Measurements from ENCODE around the gene PIP5K1A.
"Not testable (repeated sequence)": the region's sequence is repeated elsewhere in the genome, so short reads cannot be mapped to it uniquely, and the experiment has no call there.

The PIP5K1A gene

DNA sequence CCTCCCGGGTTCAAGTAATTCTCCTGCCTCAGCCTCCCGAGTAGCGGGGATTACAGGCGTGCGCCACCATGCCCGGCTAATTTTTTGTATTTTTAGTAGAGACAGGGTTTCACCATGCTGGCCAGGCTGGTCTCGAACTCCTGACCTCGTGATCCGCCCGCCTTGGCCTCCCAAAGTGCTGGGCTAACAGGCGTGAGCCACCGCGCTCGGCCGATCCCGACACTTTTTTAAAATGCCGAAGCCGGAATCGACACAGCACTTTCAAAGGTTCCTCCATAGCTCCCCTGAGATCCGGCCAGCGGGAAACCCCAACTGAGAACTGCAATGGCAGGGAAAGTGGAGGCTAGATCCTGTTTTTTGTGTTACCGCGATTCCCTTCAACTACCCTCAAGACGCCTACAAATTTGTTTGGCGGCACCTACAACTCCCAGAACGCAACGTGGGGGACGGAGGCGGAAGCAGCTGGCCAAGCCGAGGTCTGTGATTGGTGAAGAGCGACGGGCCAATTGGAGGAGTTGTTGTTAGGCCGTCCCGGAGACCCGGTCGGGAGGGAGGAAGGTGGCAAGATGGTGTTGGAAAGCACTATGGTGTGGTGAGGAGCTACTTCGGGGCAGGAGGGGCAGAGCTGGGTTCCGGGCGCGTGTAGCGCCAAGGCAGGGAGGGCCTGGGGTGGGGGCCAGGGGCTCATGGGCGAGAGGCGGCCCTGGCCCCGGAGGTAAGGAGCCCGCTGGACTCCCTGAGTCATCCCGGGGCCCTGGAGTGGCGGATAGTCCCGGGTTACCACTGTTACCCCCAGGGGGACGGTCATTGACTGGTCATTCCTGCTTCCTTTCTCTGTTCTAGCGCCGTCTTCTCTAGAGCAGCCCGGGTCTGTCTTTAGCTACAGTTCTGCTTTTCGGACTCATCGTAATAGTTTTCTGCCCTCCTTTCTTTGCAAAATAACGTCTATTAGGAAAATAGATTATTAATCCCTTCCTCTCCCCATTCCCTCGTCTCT is 56.2 kb downstream of the PIP5K1A start, which contains the start of gene PSMD4:
Gene PSMD4 (plus strand): TSS at position 518 of the 997 bp plus-strand sequence. CDS start 49 bp downstream, at position 567.
- peak; percentile 95 for DNase-seq (ENCODE audit: low spot score)

DNA sequence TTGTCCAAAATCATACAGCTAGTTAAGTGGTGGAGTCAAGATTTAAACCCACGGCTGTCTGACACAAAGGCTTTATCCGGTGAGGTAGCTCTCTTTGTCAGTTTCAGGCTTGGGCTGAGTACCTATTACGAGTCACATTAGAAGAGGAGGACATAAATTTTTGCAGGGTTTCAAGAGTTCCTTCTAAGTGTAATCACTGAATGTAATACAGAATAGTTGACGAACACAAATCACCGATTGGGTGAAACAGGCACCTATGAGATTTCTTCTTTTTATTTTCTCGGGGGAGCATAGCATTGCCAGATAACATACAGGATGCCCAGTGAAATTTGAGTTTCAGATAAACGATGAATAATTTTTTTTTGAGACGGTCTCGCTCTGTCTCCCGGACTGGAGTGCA is 57.0 kb downstream of the PIP5K1A start:
- no peak for DNase-seq (ENCODE audit: low spot score)

DNA sequence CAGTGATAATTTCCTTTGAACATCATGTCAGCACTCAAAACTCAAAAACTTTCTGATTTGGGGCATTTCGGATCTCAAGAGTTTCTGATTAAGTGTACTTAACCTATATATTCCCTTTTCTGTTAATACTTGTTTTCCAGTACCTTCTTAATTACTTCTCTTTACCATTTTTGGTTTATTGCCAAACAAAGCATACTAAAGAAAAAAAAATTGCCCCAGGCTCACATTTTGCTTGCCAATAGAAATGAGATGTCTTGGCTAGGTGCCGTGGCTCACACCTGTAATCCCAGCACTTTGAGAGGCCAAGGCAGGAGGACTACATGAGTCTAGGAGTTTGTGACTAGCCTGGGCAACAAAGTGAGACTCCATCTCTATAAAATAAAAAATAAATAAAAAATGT is 61.0 kb downstream of the PIP5K1A start:
- no peak for DNase-seq (ENCODE audit: low spot score)

DNA sequence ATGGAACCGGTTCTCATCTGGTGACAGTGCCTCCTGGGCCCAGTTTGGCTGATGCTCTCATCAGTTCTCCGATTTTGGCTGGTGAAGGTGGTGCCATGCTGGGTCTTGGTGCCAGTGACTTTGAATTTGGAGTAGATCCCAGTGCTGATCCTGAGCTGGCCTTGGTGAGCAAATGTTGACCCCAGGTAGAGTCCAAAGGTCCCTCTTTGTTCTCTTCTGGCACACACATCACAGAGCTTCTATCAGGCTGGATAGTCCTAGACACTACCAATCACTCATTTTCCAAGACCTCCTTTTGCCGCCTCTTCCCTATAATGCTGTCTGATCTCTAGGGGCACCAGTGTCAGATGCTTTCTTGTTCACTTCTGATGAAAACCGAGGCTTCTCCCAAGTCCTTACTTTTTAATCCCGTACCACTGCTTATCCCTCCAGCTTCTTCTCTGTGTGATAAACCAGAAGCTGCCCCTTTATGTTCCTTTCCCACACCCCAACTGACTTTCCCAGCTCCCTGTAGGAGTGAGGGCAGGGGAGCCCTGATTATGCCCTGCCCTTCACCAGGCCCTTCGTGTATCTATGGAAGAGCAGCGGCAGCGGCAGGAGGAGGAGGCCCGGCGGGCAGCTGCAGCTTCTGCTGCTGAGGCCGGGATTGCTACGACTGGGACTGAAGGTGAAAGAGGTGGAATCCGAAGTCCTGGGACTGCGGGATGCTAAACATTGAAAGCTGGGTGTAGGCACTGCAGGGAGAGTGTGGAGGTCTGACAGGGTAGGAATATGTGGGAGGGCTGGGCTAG is 67.3 kb downstream of the PIP5K1A start:
- no peak for DNase-seq (ENCODE audit: low spot score)

DNA sequence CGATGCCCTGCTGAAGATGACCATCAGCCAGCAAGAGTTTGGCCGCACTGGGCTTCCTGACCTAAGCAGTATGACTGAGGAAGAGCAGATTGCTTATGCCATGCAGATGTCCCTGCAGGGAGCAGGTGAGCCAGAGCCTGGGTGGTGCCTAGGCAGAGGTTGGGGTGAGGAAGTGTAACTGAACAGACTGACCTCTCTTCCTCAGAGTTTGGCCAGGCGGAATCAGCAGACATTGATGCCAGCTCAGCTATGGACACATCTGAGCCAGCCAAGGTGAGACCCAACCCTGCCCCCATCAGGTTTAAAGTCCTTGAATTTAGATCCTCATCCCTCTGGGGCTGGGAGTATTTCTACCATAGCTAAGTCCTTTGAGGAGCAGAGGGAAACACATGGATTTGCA is 68.0 kb downstream of the PIP5K1A start:
- no peak for DNase-seq (ENCODE audit: low spot score)

DNA sequence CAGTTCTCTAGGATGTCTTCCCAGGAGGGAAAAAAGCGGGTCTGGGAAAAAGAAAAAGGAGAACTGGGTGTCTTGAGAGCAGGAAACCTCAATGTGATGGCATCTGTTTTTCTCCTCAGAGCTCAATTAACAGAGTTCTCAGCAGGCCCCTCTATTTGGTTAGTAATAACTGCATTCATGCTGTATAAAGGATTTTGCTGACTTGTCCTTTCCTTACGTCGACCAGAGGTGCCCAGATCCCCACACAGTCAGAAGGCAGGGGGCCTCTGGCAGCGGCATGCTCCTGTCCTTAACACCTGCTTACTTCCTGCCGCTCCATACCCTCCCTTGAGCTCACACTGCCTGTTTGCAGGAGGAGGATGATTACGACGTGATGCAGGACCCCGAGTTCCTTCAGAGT is 68.5 kb downstream of the PIP5K1A start:
- no peak for DNase-seq (ENCODE audit: low spot score)

DNA sequence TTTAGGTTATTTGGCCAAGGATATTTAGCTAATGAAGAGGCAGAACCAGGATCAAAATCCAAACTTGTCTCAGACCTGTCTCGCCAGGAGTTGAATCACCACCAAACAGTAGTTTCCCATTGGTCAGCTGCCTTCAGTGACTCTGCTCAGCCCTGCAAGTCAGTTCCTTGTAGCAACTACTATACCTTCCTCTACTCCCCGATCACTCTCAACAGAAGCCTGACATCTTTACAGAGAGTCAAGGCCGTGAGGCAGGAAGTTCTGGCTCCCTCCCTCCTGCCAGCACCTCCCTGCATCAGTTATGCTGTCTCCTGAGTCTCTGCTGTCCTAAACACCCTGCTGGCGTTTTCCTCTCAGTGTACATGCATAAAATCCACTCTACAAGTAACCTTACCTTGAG is 69.4 kb downstream of the PIP5K1A start:
- no peak for DNase-seq (ENCODE audit: low spot score)

DNA sequence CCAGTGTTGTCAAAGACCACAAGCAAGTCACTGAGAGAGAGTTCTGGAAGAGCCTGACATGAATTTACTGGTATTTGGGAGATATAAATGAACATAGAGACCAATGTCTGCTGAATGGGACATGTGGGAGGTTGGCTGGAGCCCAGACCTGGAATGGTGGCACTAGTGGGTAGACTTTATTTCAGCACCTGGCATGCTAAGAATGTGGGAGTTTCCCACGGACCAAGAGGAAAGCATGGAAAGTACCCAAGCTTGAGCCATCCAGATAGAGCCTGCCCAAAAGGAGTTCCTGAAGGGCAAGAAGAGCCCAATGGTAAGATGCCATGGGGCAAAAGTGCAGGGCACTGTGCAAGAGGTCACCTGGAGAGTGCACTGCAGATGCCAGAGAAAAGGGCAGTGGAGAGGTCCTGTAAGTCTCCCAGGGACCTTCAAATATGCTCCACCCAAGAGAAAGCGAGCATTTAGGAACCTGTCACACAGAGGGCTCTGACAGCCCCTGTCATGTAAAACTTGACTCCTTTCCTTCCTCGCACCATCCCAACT is 75.6 kb downstream of the PIP5K1A start:
- DNase-seq (ENCODE audit: low spot score), result no peak

DNA sequence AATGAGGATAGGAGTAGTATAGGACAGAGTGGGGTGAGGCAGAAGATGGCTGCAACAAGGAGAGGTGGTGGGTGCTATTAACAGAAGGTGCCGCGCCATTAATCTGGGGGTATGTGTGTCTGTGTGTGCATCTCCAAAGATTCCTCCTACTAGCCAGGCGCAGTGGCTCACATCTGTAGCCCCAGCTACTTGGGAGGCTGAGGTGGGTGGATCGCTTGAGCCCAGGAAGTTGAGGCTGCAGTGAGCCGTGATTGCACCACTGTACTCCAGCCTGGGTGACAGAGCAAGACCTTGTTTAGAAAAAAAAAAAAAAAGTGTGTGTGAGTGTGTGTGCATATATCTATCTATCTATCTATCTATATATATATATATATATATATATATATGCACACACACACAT is 77.0 kb downstream of the PIP5K1A start:
- not testable (repeated sequence) for DNase-seq (ENCODE audit: low spot score)

DNA sequence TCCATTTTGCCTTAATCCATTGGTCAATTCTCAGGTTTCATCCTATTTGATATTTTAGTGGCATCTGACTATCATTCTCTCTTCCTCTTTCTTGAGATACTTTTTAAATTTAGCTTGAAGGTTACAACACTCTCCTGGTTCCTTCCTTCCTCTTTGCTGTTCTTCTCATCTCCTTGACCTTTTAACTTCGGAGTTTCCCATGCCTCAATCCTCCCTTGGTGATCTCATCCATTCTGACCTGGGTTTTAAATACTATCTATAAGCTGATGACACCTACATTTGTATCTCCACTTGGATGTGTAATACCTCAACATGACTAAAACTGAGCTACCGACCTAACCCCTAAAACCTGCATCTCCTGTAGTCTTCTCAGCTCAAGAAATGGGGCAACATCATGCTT is 78.9 kb downstream of the PIP5K1A start:
- DNase-seq (ENCODE audit: low spot score), result no peak

DNA sequence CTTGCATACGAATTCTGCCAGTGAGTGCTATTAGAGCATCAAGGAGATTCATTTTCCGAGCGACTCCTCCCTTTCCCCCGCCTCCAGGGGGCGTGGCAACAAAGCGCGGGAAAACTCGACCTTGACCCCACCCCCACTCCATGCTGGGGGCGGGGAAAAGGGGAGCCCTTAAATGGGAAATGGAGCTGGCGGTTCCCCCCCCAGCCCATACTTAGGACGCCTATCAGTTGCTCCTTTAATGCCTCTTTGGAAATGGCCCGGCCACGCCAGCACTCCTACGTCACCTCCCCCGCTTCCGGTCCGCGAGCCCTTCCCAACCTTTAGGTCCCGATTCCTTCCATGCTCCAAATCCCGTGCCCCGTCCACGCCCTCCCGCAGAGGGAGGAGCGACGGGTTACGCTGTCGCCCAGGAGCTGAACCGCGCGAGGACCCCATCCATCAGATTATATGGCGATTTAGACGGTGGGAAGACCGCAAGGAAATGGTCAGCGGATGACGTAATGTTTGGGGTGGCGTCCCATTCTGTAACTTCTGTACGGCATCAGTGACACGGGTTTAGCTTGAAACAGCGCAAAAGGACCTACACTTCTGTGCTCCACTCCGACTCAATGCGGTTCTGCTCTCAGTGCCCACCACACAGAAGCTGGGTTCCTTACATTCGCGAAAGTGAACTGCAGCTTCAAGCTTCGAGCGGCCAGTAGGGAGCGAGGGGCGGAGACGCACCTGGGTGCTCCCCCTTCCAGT is 83.0 kb downstream of the PIP5K1A start:
- peak; percentile 94 for DNase-seq (ENCODE audit: low spot score)

DNA sequence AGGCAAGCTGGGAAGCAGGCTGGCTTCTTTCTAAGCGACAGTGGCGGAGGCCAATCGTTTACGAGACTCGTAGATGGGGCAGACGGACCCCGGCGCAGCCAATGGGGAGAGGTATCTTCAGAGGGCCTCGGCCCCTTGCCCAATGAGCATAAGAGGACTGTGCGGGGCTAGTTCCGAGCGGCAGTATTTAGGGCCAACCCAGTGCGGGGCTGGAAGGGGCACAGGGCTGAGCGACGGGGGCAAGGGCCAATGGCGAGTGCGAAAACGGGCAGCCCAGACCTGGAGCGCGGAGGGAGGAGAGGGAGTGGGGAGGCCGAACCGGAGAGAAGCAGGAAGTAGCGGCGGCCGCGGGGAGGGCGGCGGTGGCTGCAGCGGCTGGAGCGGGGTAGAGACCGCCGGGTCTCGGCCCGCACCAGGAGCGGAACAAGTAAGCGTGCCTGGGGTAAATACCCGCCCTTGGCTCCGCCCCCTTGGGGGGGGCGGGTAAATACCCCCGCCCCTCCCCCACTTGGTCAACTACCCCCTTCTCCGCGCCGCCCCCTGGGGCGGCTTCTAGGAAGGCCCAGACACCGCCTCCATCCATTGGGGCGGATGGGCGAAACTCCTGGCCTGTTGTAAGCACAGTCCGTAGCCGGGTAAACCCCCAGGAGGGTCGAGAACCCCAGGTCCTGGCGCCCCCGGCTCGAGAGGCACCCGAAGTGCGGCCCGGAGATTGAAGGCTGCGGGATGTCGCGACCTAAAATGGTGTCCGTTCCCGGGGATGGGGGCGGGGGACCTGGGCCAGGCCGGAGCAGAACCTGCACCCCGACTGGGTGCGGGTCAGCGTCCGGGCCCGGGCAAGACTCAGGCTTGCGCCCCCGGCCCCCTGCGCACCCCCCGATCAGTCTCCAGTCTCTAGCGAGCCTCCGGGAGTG is 83.9 kb downstream of the PIP5K1A start, which contains the start of gene ZNF687:
Gene ZNF687 (plus strand): TSS at position 331 of the 914 bp plus-strand sequence. CDS start 3,993 bp downstream, outside the sequence.
- peak; percentile 98 for DNase-seq (ENCODE audit: low spot score)

DNA sequence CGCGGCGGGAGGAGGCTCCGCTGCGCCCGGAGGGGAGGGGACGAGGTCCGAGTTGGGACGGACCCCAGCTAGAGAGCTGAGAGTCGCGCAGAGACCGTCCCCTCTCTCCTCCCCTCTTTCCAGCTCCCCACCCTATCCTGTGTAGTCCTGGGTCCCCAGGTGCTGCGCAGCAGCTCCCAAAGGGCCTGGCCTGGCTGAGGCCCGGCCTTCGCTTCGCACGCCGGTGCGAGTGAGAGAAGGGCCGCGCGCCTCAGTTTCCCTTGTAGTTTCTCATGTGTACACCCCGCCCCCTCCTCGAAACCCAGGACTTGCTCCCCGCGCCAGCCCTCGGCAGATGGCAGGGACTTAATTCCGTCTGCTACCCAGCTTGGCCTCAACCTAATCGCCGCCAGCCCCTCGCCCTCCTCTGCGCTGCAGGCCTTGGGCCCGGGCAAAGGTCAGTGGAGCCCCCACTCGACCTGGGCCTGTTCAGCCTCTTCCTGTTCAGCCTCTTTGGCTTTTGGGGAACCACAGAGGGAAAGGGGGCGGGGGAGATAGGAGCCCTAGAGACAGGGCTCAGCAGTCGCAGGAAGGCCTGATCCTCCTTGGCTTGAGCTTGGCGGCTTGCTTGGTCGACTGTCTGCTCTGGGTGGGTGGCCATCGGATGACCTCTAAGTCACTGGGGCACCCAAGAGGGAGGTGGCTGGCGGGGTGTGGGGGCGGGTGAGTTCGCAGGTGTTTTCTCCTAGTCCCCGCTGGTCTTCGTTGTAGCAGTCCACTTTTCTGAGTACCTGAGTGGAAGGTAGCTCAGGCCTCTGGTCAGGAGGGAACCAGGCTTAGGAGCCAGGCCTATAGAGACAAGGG is 84.8 kb downstream of the PIP5K1A start:
- DNase-seq (ENCODE audit: low spot score), result no peak

DNA sequence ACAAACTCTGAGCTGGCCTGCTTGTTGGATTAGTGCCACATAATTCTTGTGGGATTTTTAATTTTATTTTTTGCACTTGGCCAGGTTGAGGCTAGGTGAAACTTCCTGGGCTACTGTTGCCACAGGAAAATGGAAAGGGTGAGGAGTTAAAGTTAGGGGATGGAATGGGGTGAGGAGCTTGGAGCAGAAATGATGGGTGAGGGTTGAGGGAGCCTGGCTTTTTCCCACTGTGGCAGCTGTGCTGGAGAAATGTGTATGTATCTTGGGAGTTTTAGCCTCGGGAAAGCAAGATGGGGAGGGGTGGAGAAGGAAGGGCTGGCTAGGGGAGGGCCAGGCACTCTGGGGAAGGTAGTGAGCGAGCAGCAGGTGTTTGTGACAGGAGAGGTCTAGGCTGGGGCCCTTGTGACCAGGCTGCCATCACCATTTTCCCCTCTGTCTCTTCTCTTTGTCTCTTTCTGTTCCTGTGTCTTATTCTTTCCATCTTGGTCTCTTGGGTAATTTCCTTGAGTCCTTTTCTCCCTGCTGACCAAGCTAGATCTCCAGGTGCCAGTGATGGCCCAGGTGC is 85.7 kb downstream of the PIP5K1A start:
- DNase-seq (ENCODE audit: low spot score), result no peak

DNA sequence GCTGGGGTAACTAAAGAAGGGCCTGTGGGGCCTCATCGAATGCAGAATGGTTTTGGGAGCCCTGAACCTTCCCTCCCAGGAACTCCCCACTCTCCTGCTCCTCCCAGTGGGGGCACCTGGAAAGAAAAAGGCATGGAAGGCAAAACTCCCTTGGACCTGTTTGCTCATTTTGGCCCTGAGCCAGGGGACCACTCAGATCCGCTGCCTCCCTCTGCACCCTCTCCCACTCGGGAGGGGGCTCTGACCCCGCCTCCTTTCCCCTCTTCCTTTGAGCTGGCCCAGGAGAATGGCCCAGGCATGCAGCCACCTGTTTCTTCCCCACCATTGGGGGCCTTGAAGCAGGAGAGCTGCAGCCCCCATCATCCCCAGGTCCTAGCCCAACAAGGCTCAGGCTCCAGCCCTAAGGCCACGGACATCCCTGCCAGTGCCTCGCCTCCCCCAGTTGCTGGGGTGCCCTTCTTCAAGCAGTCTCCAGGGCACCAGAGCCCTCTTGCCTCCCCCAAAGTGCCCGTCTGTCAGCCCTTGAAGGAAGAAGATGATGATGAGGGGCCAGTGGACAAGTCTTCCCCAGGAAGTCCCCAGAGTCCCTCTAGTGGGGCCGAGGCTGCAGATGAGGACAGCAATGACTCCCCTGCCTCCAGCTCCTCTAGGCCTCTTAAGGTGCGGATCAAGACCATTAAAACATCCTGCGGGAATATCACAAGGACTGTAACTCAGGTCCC is 88.4 kb downstream of the PIP5K1A start:
- DNase-seq (ENCODE audit: low spot score), result no peak

DNA sequence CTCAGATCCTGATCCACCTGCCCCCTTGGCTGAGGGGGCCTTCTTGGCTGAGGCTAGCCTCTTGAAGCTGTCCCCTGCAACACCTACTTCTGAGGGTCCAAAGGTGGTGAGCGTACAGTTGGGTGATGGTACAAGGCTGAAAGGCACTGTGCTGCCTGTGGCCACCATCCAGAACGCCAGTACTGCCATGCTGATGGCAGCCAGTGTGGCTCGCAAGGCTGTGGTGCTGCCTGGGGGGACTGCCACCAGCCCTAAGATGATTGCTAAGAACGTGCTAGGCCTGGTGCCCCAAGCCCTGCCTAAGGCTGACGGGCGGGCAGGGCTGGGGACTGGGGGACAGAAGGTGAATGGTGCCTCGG is 89.0 kb downstream of the PIP5K1A start:
- DNase-seq (ENCODE audit: low spot score), result no peak

DNA sequence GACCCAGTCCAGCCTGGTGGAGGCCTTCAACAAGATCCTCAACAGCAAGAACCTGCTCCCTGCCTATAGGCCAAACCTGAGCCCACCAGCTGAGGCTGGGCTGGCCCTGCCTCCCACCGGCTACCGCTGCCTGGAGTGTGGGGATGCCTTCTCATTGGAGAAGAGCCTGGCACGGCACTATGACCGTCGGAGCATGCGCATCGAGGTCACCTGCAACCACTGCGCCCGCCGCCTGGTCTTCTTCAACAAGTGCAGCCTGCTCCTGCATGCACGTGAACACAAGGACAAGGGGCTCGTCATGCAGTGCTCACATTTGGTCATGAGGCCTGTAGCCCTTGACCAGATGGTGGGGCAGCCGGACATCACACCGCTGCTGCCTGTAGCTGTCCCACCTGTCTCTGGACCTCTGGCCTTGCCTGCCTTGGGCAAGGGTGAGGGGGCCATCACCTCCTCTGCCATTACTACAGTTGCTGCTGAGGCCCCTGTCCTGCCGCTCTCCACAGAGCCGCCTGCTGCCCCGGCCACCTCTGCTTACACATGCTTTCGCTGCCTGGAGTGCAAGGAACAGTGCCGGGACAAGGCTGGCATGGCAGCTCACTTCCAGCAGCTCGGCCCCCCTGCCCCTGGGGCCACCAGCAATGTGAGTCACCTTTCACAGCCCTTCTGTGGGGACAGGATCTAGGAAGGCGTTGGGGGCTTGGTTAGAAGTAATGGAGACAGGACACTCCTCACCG is 89.6 kb downstream of the PIP5K1A start:
- DNase-seq (ENCODE audit: low spot score), result no peak

DNA sequence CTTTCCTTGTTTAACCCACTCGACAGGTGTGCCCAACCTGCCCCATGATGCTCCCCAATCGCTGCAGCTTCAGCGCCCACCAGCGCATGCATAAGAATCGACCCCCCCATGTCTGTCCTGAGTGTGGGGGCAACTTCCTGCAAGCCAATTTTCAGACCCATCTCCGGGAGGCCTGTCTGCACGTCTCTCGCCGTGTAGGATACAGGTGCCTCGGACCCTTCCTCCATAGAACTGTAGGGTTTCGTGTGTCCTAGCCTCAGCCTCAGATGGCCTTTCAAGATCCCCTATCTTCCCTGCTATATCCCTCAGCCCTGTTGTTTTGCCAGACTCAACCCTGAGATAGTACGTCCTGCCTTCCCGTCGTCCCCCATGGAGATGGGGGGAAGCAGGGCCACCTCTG is 90.2 kb downstream of the PIP5K1A start:
- no peak for DNase-seq (ENCODE audit: low spot score)
